CD4-positive, alpha-beta T cell treated with Interleukin-17A for 4 hours (primary cell): Measurements from ENCODE around the gene CLPTM1.
"Not testable (repeated sequence)": the region's sequence is repeated elsewhere in the genome, so short reads cannot be mapped to it uniquely, and the experiment has no call there.

ENCODE experiments used
- DNase-seq: peaks from one replicate; pipeline ENCODE4 v3.0.0-alpha.2; 2020; ENCODE audit warnings: mixed read lengths

CLPTM1 gene, protein sequence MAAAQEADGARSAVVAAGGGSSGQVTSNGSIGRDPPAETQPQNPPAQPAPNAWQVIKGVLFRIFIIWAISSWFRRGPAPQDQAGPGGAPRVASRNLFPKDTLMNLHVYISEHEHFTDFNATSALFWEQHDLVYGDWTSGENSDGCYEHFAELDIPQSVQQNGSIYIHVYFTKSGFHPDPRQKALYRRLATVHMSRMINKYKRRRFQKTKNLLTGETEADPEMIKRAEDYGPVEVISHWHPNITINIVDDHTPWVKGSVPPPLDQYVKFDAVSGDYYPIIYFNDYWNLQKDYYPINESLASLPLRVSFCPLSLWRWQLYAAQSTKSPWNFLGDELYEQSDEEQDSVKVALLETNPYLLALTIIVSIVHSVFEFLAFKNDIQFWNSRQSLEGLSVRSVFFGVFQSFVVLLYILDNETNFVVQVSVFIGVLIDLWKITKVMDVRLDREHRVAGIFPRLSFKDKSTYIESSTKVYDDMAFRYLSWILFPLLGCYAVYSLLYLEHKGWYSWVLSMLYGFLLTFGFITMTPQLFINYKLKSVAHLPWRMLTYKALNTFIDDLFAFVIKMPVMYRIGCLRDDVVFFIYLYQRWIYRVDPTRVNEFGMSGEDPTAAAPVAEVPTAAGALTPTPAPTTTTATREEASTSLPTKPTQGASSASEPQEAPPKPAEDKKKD

DNA sequence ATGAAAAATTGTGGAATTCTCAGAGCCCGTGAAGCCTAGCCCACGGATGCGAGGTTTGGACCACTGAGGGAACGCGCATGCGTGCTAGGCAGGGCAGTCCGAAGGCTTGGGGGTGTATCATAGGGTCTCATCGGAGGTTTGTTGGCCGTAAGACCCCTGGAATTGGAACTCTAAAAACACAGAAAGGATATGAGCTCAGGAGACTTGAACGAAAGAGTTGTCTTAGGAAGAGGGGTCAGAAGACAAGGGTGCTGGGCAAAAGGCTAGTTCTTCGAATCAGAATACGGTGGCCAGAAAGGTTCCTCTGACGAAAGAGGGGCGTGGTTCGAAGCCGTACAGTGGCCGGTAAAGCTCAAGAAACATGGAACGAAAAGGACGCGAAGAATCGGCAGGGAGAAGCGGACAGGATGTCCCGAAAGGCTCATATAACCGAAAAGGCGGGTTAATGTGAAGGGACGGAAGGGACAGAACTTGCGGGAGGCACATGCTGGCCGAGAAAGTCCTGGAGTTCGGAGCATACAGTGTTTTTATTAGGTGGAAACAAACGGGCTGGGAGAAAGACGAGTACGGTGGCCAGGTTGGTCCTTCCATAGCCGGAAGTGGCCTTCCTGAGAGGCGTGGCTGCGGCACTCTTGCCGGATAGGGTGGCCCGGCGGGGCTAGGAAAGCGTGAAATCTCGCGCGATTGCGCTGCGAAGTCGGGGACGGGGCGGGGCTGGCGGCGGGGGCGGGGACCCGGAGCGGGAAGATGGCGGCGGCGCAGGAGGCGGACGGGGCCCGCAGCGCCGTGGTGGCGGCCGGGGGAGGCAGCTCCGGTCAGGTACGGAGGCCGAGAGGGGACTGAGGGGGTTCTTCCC lies at the start of gene CLPTM1:
CLPTM1 (plus strand) TSS at position 732 of the 856 bp plus-strand sequence; CDS start at position 748, 16 bp downstream.
- DNase-seq = peak; percentile 97

DNA sequence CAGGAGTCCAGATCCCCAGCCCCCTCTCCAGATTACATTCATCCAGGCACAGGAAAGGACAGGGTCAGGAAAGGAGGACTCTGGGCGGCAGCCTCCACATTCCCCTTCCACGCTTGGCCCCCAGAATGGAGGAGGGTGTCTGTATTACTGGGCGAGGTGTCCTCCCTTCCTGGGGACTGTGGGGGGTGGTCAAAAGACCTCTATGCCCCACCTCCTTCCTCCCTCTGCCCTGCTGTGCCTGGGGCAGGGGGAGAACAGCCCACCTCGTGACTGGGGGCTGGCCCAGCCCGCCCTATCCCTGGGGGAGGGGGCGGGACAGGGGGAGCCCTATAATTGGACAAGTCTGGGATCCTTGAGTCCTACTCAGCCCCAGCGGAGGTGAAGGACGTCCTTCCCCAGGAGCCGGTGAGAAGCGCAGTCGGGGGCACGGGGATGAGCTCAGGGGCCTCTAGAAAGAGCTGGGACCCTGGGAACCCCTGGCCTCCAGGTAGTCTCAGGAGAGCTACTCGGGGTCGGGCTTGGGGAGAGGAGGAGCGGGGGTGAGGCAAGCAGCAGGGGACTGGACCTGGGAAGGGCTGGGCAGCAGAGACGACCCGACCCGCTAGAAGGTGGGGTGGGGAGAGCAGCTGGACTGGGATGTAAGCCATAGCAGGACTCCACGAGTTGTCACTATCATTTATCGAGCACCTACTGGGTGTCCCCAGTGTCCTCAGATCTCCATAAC lies 49.6 kb upstream of the CLPTM1 start, which contains the start of gene APOE:
APOE (plus strand) TSS at position 360 of the 724 bp plus-strand sequence. CDS start 829 bp downstream, outside the sequence.
- no peak for DNase-seq

GRCh38 chr19:44907613-44908012 lies 47.6 kb upstream of the CLPTM1 start:
- no peak for DNase-seq

GRCh38 chr19:44908074-44908835 lies 46.9 kb upstream of the CLPTM1 start:
- DNase-seq = no peak

GRCh38 chr19:44908836-44909261 lies 46.3 kb upstream of the CLPTM1 start:
- DNase-seq = no peak

DNA sequence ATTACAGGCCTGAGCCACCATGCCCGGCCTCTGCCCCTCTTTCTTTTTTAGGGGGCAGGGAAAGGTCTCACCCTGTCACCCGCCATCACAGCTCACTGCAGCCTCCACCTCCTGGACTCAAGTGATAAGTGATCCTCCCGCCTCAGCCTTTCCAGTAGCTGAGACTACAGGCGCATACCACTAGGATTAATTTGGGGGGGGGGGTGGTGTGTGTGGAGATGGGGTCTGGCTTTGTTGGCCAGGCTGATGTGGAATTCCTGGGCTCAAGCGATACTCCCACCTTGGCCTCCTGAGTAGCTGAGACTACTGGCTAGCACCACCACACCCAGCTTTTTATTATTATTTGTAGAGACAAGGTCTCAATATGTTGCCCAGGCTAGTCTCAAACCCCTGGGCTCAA lies 45.4 kb upstream of the CLPTM1 start:
- no peak for DNase-seq

- not testable (repeated sequence) for DNase-seq
Observed at GRCh38 chr19:44911896-44912295, 43.3 kb upstream of the CLPTM1 start.

DNA sequence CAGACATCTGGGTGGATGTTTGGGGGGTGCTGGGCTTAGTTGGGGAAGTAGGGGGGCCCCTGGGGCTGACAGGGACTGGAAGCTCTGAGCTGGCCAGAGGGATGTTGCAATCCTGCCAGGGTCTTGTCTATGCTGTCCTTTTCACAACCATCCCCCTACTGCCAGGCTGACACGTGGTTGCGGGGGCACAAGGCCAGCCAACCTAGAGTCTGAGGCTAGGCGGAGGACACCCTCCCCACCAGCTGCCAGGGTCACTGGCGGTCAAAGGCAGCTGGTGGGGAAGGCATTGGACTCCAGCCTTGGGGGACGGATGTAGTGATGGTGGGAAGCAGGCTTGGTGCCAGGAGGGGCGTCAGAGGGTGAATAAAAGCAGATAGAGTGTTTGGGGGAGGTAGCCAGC lies 42.3 kb upstream of the CLPTM1 start:
- DNase-seq = no peak

- not testable (repeated sequence) for DNase-seq
Observed at GRCh38 chr19:44913512-44914432, 41.4 kb upstream of the CLPTM1 start.

DNA sequence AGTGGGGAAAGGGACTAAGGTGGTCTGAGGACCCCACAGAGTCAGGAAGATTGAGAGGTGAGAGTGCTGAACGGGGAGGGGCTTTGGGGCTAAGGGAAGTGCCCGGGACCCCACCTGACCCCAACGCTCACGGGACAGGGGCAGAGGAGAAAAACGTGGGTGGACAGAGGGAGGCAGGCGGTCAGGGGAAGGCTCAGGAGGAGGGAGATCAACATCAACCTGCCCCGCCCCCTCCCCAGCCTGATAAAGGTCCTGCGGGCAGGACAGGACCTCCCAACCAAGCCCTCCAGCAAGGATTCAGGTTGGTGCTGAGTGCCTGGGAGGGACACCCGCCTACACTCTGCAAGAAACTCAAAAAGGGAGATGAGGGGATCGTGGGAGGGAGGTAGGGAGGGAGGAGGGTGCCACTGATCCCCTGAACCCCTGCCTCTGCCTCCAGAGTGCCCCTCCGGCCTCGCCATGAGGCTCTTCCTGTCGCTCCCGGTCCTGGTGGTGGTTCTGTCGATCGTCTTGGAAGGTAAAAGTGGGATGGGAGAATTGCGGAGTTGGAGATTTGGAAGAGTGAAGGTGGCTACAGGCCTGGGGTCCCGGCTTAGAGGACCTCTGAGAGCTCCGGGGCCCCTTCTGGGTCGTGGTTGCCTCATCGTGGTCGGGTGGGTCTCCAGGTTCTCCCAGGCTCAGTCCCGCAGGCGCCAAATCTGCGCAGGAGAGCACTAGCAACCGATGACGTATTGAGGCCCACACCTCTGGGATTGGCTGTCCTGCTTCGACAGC lies 40.6 kb upstream of the CLPTM1 start, which contains the start of gene APOC1:
APOC1 (plus strand) TSS at position 176 of the 774 bp plus-strand sequence; CDS start at position 460, 284 bp downstream.
- peak; percentile 82 for DNase-seq

- DNase-seq = no peak
Observed at GRCh38 chr19:44924243-44924725, 30.9 kb upstream of the CLPTM1 start.

- no peak for DNase-seq
Observed at GRCh38 chr19:44925114-44925891, 29.9 kb upstream of the CLPTM1 start.

DNA sequence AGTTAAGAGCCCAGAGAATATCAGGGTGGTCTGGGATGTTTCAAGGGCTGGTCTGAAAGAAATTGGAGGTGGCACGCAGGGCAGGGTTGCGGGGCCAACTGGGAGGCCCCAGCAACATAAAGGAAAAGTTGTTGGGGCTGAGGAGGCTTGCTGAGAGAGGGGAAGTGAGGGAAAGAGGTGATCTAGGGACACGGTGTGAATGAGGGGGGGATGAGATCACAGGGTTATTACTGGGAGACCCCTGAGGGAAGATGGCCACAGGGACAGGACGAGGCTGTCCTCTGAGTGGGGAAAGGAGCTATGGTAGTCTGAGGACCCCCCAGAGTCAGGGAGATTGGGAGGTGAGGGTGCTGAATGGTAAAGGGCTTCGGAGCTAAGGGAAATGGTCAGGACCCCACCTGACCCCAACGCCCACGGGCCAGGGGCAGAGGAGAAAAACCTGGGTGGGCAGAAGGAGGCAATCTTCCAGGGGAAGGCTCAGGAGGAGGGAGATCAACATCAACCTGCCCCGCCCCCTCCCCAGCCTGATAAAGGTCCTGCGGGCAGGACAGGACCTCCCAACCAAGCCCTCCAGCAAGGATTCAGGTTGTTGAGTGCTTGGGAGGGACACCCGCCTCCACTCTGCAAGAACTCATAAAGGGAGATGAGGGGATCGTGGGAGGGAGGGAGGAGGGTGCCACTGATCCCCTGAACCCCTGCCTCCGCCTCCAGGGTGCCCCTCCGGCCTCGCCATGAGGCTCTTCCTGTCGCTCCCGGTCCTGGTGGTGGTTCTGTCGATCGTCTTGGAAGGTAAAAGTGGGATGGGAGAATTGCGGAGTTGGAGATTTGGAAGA lies 28.7 kb upstream of the CLPTM1 start:
- DNase-seq = not testable (repeated sequence)

DNA sequence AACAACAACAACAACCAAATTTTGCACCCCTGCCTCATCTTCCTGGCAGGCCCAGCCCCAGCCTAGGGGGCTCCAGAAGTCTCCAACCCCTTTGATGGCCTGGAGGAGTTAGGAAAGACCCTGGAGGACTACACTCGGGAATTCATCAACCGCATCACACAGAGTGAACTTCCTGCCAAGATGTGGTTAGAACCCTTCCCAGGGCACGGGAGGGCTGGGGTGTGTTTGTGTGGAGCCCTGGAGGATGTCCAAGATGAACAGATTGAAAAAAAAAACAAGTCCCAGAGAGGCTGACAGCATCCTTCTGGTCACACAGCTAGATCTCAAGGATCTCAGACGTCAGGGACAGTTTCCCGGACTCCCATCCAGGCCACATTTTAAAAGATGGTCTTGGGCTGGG lies 27.4 kb upstream of the CLPTM1 start:
- no peak for DNase-seq

- DNase-seq = no peak
Observed at GRCh38 chr19:44930088-44930487, 25.1 kb upstream of the CLPTM1 start.

DNA sequence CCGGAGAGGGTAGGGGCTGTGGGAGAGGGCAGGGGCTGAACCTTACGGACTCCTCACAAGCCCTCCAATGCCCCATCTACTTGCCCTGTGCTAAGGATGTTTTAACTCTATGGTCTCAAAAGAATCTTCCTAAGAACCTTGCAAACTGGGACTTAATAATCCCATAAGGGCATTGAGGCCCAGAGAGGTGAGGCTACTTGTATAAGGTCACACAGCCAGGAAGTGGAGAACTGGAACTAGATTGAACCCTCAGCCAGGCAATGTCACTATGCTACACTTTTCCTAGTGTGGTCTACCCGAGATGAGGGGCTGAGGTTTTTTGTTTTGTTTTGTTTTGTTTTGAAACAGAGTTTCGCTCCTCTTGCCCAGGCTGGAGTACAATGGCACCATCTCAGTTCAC lies 23.6 kb upstream of the CLPTM1 start:
- no peak for DNase-seq

- DNase-seq = no peak
Observed at GRCh38 chr19:44939668-44940067, 15.5 kb upstream of the CLPTM1 start.
